ENCODE data around the gene MARCHF2. TPM values are rescaled to one million over a fixed set of nuclear protein-coding genes. Genes with fewer than 3 reads are reported as not detected.

The MARCHF2 gene
- polyA plus RNA-seq, 1 donor from 2014 or later: 35.9 TPM

DNA sequence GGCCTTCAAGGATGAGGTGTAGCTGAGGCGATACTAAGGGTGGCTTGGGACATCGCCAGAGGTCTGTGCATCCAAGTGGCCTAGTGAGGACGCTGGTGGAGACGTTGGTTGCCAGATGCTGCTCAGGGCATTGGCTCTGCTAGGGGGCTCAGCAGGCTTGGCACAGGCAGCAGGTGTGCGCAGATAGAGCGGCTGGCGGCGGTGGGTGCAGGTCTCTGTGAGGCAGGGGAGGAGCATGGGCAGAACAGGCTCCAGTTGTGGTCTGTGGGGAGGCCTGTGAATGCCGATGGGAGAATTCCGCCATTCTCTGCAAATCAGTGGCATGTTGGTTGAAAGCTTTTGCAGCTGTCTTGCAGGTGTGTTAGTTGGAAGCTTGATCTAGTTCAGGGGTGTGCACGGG is 68.1 kb downstream of the MARCHF2 start:
- no peaks in the 10 kb centered on the region for H3K27me3 Mint-ChIP-seq
- no peaks in the 10 kb centered on the region for H3K9me3 Mint-ChIP-seq
- H3K27ac Mint-ChIP-seq: peak overlapping the region in 2 of 3 donors; percentile 26 to 73
- H3K36me3 Mint-ChIP-seq: peaks cover 2% of the 10 kb centered on the region
- peaks cover 3 to 17% (median 10%) of the 10 kb centered on the region in 3 donors for H3K4me1 Mint-ChIP-seq
- peak overlapping the region in 1 of 4 donors; percentile 47 for H3K4me3 Mint-ChIP-seq

DNA sequence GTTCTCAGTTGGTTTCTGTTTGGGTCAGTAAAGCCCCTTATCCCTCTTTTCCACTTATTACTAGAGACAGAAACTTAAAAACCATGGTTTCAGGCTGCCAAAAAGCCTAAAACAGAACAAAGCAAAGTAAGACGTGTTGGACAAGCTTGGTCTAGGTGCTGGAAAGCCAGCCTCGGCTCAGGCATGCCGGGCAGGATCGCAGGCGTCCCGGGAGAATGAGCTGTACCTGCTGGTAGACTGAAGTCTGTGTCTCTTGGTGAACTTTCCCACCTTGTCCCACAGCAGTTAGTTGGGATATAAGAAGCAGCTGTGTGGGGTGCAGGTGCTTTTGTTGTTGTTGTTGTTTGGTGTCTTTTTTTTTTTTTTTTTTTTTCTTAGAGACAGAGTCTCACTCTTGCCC is 68.5 kb downstream of the MARCHF2 start:
- Mint-ChIP-seq H3K27ac (peak overlapping the region in 1 of 3 donors; percentile 23), H3K4me1 (peaks cover 6 to 19% (median 10%) of the 10 kb centered on the region in 3 donors), H3K4me3 (peak overlapping the region in 1 of 4 donors; percentile 47), H3K9me3 (no peaks in the 10 kb centered on the region), H3K36me3 (peaks cover 2% of the 10 kb centered on the region), H3K27me3 (no peaks in the 10 kb centered on the region)

DNA sequence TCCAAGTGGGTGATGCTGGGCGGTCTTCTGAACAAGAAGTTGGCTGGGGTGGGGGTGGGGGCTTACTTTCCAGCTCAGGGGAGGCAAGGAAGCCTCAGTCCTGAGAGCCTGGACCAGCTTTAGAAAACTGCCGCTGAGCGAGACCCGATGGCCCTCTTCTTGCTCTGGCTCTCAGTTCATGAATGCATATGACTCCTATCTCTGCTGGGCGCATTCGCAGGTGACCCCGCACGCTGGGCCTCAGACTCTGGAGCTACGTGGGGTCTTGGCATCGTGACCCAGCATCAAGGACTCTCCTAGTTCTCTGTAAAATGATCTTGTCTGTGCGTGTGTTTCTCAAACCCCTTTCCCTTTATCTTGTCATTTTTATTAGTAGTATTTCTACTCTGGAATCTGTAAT is 69.6 kb downstream of the MARCHF2 start:
- no peaks in the 10 kb centered on the region for H3K9me3 Mint-ChIP-seq
- H3K4me3 Mint-ChIP-seq: peak overlapping the region in 1 of 4 donors; percentile 55
- H3K27me3 Mint-ChIP-seq: no peaks in the 10 kb centered on the region
- H3K4me1 Mint-ChIP-seq: peaks cover 10 to 27% (median 20%) of the 10 kb centered on the region in 3 donors
- peaks cover 2% of the 10 kb centered on the region for H3K36me3 Mint-ChIP-seq
- peak overlapping the region in 2 of 3 donors; percentile 16 to 67 for H3K27ac Mint-ChIP-seq

DNA sequence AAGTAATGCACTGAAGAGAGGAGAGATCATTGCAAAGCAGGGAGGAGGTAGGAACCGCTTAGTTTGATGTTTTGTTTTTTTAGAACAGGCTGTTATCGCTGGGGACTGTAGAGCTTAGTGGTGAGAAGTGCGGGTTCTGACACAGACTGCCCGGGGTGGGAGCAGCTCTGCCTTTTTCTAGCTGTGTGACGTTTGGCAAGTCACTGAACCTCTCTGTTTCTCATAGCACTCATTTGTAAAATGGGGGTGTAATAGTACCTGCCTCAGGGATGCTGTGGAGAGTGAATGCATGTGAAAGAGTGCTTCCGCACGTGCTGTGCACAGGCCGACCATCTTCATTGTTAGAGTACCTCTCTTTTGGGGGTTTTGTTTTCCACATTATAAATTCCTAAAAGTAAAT is 70.1 kb downstream of the MARCHF2 start:
- Mint-ChIP-seq H3K4me1 (peaks cover 11 to 27% (median 20%) of the 10 kb centered on the region in 3 donors), H3K27ac (peak overlapping the region in 2 of 3 donors; percentile 16 to 67), H3K36me3 (peaks cover 2% of the 10 kb centered on the region), H3K9me3 (no peaks in the 10 kb centered on the region), H3K4me3 (peak overlapping the region in 1 of 4 donors; percentile 55), H3K27me3 (no peaks in the 10 kb centered on the region)

DNA sequence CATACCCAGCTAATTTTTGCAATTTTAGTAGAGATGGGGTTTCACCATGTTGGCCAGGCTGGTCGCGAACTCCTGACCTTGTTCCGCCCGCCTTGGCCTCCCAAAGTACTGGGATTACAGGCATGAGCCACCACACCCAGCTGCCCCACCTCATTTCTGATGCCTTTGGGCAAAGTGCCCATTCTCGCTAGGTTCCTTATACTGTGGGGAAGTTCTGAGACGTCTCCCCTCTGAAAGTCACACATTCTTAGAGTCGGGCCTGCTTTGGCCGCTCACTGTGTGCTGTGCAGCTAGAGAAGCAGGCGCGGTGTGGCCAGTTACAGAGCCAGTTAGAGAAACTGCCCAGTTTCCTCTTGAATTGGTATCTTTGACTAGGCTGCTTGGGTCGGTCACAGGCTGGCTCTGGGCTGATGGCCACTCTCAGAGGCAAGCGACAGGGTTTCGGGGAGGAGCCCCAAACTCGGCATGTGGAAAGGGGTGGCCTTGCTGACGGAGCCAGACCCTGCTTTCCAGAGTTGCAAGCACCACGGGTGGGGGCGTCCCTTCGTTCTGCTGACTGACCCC is 71.3 kb downstream of the MARCHF2 start:
- no peak overlapping the region for H3K4me3 Mint-ChIP-seq
- H3K9me3 Mint-ChIP-seq: no peaks in the 10 kb centered on the region
- no peaks in the 10 kb centered on the region for H3K27me3 Mint-ChIP-seq
- peaks cover 3% of the 10 kb centered on the region for H3K36me3 Mint-ChIP-seq
- H3K27ac Mint-ChIP-seq: peak overlapping the region in 2 of 3 donors; percentile 23 to 57
- H3K4me1 Mint-ChIP-seq: peaks cover 11 to 25% (median 19%) of the 10 kb centered on the region in 3 donors

DNA sequence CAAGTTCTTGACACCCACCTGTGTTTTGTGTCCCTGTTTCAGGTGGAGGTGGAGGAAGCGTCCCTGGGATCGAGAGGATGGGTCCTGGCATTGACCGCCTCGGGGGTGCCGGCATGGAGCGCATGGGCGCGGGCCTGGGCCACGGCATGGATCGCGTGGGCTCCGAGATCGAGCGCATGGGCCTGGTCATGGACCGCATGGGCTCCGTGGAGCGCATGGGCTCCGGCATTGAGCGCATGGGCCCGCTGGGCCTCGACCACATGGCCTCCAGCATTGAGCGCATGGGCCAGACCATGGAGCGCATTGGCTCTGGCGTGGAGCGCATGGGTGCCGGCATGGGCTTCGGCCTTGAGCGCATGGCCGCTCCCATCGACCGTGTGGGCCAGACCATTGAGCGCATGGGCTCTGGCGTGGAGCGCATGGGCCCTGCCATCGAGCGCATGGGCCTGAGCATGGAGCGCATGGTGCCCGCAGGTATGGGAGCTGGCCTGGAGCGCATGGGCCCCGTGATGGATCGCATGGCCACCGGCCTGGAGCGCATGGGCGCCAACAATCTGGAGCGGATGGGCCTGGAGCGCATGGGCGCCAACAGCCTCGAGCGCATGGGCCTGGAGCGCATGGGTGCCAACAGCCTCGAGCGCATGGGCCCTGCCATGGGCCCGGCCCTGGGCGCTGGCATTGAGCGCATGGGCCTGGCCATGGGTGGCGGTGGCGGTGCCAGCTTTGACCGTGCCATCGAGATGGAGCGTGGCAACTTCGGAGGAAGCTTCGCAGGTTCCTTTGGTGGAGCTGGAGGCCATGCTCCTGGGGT is 72.7 kb downstream of the MARCHF2 start:
- Mint-ChIP-seq H3K27ac (peak overlapping the region in 1 of 3 donors; percentile 83), H3K4me1 (peaks cover 11 to 24% (median 19%) of the 10 kb centered on the region in 3 donors), H3K27me3 (no peaks in the 10 kb centered on the region), H3K36me3 (peaks cover 3% of the 10 kb centered on the region), H3K9me3 (no peaks in the 10 kb centered on the region), H3K4me3 (no peak overlapping the region)

DNA sequence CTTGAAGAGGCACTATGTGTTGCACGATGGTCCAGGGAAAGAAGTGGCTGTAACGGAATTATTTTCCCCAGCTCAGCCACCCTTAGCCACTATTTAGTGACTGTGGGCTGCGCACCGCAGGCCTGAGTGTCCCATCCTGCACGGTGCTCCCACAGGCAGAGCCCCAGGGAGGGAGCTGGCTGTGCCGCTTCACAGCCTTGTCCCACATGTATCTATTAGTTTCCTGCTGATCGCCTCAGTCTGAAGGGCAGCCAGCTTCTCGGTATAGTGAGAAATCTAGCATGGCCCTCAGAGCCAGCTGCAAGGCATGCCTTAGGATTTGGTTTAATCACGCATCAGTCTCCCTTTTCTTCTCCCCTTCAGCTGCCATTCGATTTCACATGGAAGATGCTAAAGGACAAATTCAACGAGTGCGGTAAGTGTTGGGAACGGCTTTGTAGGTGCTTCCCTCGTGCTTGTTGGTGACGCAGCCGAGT is 73.6 kb downstream of the MARCHF2 start:
- Mint-ChIP-seq H3K4me1 (peaks cover 11 to 19% (median 16%) of the 10 kb centered on the region in 3 donors), H3K4me3 (peak overlapping the region in 2 of 4 donors; percentile 49 to 87), H3K36me3 (peaks cover 3% of the 10 kb centered on the region), H3K27me3 (no peaks in the 10 kb centered on the region), H3K27ac (peak overlapping the region; percentile 83 to 95 (median 91)), H3K9me3 (no peaks in the 10 kb centered on the region)

DNA sequence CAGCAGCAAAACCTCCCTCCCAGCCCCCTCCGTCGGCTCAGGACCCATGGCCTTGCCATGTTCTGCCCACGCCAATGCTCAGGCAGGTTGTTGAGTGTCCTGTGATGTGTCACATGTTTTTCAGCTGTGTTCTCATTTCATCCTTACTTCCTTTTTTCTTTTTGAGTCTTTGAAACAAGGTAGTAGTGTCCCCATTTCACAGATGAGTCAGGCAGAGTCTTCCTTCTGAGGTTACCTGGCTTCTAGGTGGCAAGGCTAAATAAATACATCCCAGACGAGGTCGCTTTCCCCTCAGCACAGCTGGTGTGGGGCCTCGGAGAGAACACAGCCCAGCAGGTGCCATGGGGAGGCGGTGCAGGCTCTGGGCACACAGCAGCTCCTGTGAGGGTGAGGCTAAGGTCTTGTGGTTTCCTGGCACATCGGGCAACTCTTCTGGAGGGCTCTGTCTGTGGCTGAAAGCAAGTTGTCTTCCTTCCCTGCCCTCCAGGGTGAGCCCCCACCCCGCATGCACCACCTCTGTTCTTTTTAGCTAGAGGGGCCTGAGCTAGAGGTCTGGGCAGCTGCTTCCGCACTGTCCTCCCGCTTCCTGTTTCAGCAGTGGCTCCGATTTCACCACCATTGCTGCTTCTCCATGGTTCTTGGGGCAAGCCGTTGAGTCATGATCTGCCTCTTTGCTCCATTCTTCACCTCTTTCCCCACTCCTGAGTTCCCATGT is 74.2 kb downstream of the MARCHF2 start:
- Mint-ChIP-seq H3K4me3 (peak overlapping the region; percentile 41 to 87 (median 51)), H3K4me1 (peaks cover 11 to 19% (median 16%) of the 10 kb centered on the region in 3 donors), H3K27me3 (no peaks in the 10 kb centered on the region), H3K9me3 (no peaks in the 10 kb centered on the region), H3K36me3 (peaks cover 3% of the 10 kb centered on the region), H3K27ac (peak overlapping the region; percentile 83 to 95 (median 91))

DNA sequence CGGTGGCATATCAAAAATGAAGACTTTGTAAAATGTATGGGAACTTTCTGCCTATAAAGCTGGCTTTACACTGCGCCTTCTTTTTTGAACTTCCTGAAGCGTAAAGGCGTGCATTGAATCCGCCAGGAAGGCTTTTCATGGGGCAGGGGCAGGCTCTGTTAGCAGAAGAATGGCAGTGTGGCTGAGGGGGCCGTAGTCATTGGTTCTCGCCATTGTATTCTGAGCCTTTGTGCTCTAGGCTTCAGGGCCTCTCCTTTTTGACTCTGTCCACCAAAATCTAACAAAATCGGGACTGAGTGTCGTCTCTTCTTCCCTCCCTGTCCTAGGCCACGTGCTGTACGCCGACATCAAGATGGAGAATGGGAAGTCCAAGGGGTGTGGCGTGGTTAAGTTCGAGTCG is 75.3 kb downstream of the MARCHF2 start:
- Mint-ChIP-seq H3K27ac (peak overlapping the region; percentile 36 to 95 (median 76)), H3K4me1 (peaks cover 13 to 16% (median 14%) of the 10 kb centered on the region in 3 donors), H3K9me3 (no peaks in the 10 kb centered on the region), H3K27me3 (no peaks in the 10 kb centered on the region), H3K36me3 (peaks cover 3% of the 10 kb centered on the region), H3K4me3 (no peak overlapping the region)

Other genes starting within 250 kb of the MARCHF2 start
- 38.0 TPM for gene CERS4, start 203.9 kb upstream of the MARCHF2 start, polyA plus RNA-seq
- 34.4 TPM for gene CD320, start 104.9 kb upstream of the MARCHF2 start, polyA plus RNA-seq
- 141 TPM for gene NDUFA7, start 91.9 kb upstream of the MARCHF2 start, polyA plus RNA-seq
- 2,981 TPM for gene RPS28, start 91.8 kb upstream of the MARCHF2 start, polyA plus RNA-seq
- gene KANK3, start 70.0 kb upstream of the MARCHF2 start, polyA plus RNA-seq: not detected
- not detected for gene ANGPTL4, start 49.1 kb upstream of the MARCHF2 start, polyA plus RNA-seq
- 96.8 TPM for gene RAB11B, start 22.9 kb upstream of the MARCHF2 start, polyA plus RNA-seq
- 210 TPM for gene HNRNPM, start 31.7 kb downstream of the MARCHF2 start, polyA plus RNA-seq
- not detected for gene PRAM1, start 89.3 kb downstream of the MARCHF2 start, polyA plus RNA-seq
- 22.2 TPM for gene ZNF414, start 100.9 kb downstream of the MARCHF2 start, polyA plus RNA-seq
- gene MYO1F, start 164.1 kb downstream of the MARCHF2 start, polyA plus RNA-seq: 40.9 TPM
- not detected for gene ADAMTS10, start 197.4 kb downstream of the MARCHF2 start, polyA plus RNA-seq
- not detected for gene NFILZ, start 217.3 kb downstream of the MARCHF2 start, polyA plus RNA-seq

Measured in IgD-negative memory B cell (primary cell).